Vagina (tissue), 2 donors: ENCODE data around the gene ADGRL1.

Experiments used
- CTCF ChIP-seq, 3 experiments: fragments of 450-650 bp in 2 of 3; fragments of 200-600 bp in 1 of 3; sonication (generic) in 1 of 3; IDR thresholded peaks; one replicate each; pipeline ENCODE4 v1.5.1; 2017 to 2019; ENCODE audit warnings: antibody characterized with exemption in 3 of 3, mild to moderate bottlenecking in 2 of 3, moderate library complexity in 2 of 3
- POLR2A ChIP-seq, 2 donors: fragments of 450-650 bp; IDR thresholded peaks; one replicate each; pipeline ENCODE4 v1.6.1; 2017; ENCODE audit warnings: antibody characterized with exemption in 2 of 2, mild to moderate bottlenecking in 2 of 2, moderate library complexity in 2 of 2
- POLR2AphosphoS5 ChIP-seq, 2 donors: sonication (generic); formaldehyde crosslinking; IDR thresholded peaks; one replicate each; pipeline ENCODE4 v1.9.0; 2017; ENCODE audit warnings: antibody characterized with exemption in 2 of 2, mild to moderate bottlenecking in 2 of 2, low read depth in 1 of 2; ENCODE audit not compliant: insufficient read depth in 1 of 2

DNA sequence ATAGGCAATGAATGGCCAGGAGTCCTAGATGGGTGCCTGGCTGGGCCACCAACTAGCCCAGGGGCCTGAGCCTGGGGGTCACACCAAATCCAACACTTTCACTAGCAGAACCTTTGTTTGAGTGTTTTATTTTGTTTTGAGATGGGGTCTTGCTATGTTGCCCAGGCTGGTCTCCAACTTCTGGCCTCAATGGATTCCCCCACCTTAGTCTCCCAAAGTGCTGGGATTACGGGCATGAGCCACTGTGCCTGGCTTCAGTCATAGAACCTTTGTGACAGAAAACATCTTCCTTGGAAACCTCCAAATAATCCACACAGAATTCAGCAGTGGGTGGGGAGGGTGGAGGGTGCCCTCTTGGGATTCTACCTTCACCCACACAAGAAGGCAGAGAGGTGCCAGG, 94.5 kb downstream of the ADGRL1 start:
- TF ChIP-seq CTCF (IDR thresholded peaks at IDR 0.05), result no peak
- TF ChIP-seq POLR2AphosphoS5 (IDR thresholded peaks at IDR 0.05; ENCODE audit: insufficient read depth in 1 of 2, low read depth in 1 of 2), result no peak
- no peak for TF ChIP-seq POLR2A (IDR thresholded peaks at IDR 0.05)
